Central memory CD8-positive, alpha-beta T cell (primary cell): ENCODE measurements around the gene SLC38A1.
"Not testable (repeated sequence)": the region's sequence is repeated elsewhere in the genome, so short reads cannot be mapped to it uniquely, and the experiment has no call there.

Experiments used
- ATAC-seq: fragments of 150-1000 bp; cut with Tn5 transposase; replicated peaks from 2 replicates; pipeline ENCODE4 v1.10.0; 2022; ENCODE audit warnings: mild to moderate bottlenecking, moderate FRiP score, moderate number of reproducible peaks; ENCODE audit not compliant: poor library complexity, severe bottlenecking; ENCODE audit errors: extremely low read depth
- DNase-seq, 2 donors: peaks; one replicate each; pipeline ENCODE4 v3.0.0; 2021; ENCODE audit warnings: low spot score in 2 of 2
- H3K27ac Mint-ChIP-seq: one replicate; pipeline ENCODE4 v1.8.0; 2022; ENCODE audit warnings: low read depth, mild to moderate bottlenecking, moderate library complexity, mixed read lengths
- H3K27me3 Mint-ChIP-seq: one replicate; pipeline ENCODE4 v1.8.0; 2022; ENCODE audit warnings: mixed read lengths
- H3K36me3 Mint-ChIP-seq: one replicate; pipeline ENCODE4 v1.8.0; 2022; ENCODE audit warnings: mild to moderate bottlenecking, moderate library complexity, mixed read lengths; ENCODE audit not compliant: insufficient read depth
- H3K4me1 Mint-ChIP-seq: one replicate; pipeline ENCODE4 v1.8.0; 2022; ENCODE audit warnings: mixed read lengths
- H3K4me3 Mint-ChIP-seq: one replicate; pipeline ENCODE4 v1.8.0; 2022; ENCODE audit warnings: mild to moderate bottlenecking, moderate library complexity, mixed read lengths
- H3K9me3 Mint-ChIP-seq: one replicate; pipeline ENCODE4 v1.8.0; 2022; ENCODE audit warnings: mixed read lengths

The SLC38A1 gene

GRCh38 chr12:46268583-46269428 is at the start of gene SLC38A1:
SLC38A1 (minus strand) TSS chr12:46269043; CDS start chr12:46239800, 29,243 bp downstream.
- Mint-ChIP-seq H3K9me3 (no peaks in the 10 kb centered on the region), H3K27me3 (no peaks in the 10 kb centered on the region), H3K27ac (no peak within 1 kb of the TSS), H3K4me1 (peaks cover 11% of the 10 kb centered on the region), H3K4me3 (no peak within 1 kb of the TSS), H3K36me3 (peaks cover 10% of the 10 kb centered on the region)
- ATAC-seq (peak; percentile 69), DNase-seq (peak; percentile 71 to 86)

- Mint-ChIP-seq H3K4me1 (no peaks in the 10 kb centered on the region), H3K36me3 (no peaks in the 10 kb centered on the region), H3K9me3 (no peaks in the 10 kb centered on the region), H3K27me3 (peaks cover 39% of the 10 kb centered on the region), H3K27ac (no peak overlapping the region), H3K4me3 (no peak overlapping the region)
- no peak for ATAC-seq
- DNase-seq = no peak
Observed at GRCh38 chr12:46318037-46318436, 49.2 kb upstream of the SLC38A1 start.

- Mint-ChIP-seq H3K4me3 (no peak overlapping the region), H3K27ac (no peak overlapping the region), H3K27me3 (no peaks in the 10 kb centered on the region), H3K36me3 (peaks cover 1% of the 10 kb centered on the region), H3K9me3 (peaks cover 4% of the 10 kb centered on the region), H3K4me1 (no peaks in the 10 kb centered on the region)
- ATAC-seq (no peak), DNase-seq (no peak)
Observed at GRCh38 chr12:46304070-46304469, 35.2 kb upstream of the SLC38A1 start.

GRCh38 chr12:46303039-46303666 is 34.3 kb upstream of the SLC38A1 start:
- ATAC-seq = peak; percentile 65
- Mint-ChIP-seq H3K4me1 (no peaks in the 10 kb centered on the region), H3K36me3 (peaks cover 1% of the 10 kb centered on the region), H3K27me3 (no peaks in the 10 kb centered on the region), H3K4me3 (no peak overlapping the region), H3K9me3 (peaks cover under 1% of the 10 kb centered on the region), H3K27ac (no peak overlapping the region)
- DNase-seq = peak in 1 of 2 donors; percentile 17

GRCh38 chr12:46300910-46301309 is 32.1 kb upstream of the SLC38A1 start:
- Mint-ChIP-seq H3K27me3 (no peaks in the 10 kb centered on the region), H3K9me3 (no peaks in the 10 kb centered on the region), H3K36me3 (peaks cover 1% of the 10 kb centered on the region), H3K4me3 (no peak overlapping the region), H3K4me1 (no peaks in the 10 kb centered on the region), H3K27ac (no peak overlapping the region)
- DNase-seq (no peak), ATAC-seq (no peak)

GRCh38 chr12:46299851-46300250 is 31.0 kb upstream of the SLC38A1 start:
- peaks cover 1% of the 10 kb centered on the region for H3K36me3 Mint-ChIP-seq
- DNase-seq = no peak
- no peaks in the 10 kb centered on the region for H3K4me1 Mint-ChIP-seq
- no peak overlapping the region for H3K4me3 Mint-ChIP-seq
- H3K27me3 Mint-ChIP-seq = no peaks in the 10 kb centered on the region
- no peaks in the 10 kb centered on the region for H3K9me3 Mint-ChIP-seq
- no peak for ATAC-seq
- H3K27ac Mint-ChIP-seq = no peak overlapping the region

GRCh38 chr12:46298261-46298660 is 29.4 kb upstream of the SLC38A1 start:
- Mint-ChIP-seq H3K36me3 (no peaks in the 10 kb centered on the region), H3K27me3 (no peaks in the 10 kb centered on the region), H3K9me3 (no peaks in the 10 kb centered on the region), H3K4me3 (no peak overlapping the region), H3K27ac (no peak overlapping the region), H3K4me1 (no peaks in the 10 kb centered on the region)
- ATAC-seq (no peak), DNase-seq (no peak)

- no peak overlapping the region for H3K4me3 Mint-ChIP-seq
- no peaks in the 10 kb centered on the region for H3K36me3 Mint-ChIP-seq
- ATAC-seq = no peak
- no peaks in the 10 kb centered on the region for H3K4me1 Mint-ChIP-seq
- no peak overlapping the region for H3K27ac Mint-ChIP-seq
- no peak for DNase-seq
- H3K9me3 Mint-ChIP-seq = no peaks in the 10 kb centered on the region
- H3K27me3 Mint-ChIP-seq = no peaks in the 10 kb centered on the region
Observed at GRCh38 chr12:46296822-46297221, 28.0 kb upstream of the SLC38A1 start.

- H3K27ac Mint-ChIP-seq = no peak overlapping the region
- no peak overlapping the region for H3K4me3 Mint-ChIP-seq
- no peaks in the 10 kb centered on the region for H3K27me3 Mint-ChIP-seq
- no peaks in the 10 kb centered on the region for H3K4me1 Mint-ChIP-seq
- peaks cover 2% of the 10 kb centered on the region for H3K36me3 Mint-ChIP-seq
- DNase-seq (no peak), ATAC-seq (no peak)
- no peaks in the 10 kb centered on the region for H3K9me3 Mint-ChIP-seq
Observed at GRCh38 chr12:46292754-46293402, 24.0 kb upstream of the SLC38A1 start.

- H3K4me3 Mint-ChIP-seq, H3K36me3 Mint-ChIP-seq, H3K9me3 Mint-ChIP-seq, DNase-seq, H3K27ac Mint-ChIP-seq, H3K4me1 Mint-ChIP-seq, H3K27me3 Mint-ChIP-seq, ATAC-seq: not testable (repeated sequence)
Observed at GRCh38 chr12:46291953-46292352, 23.1 kb upstream of the SLC38A1 start.

GRCh38 chr12:46285177-46285576 is 16.3 kb upstream of the SLC38A1 start:
- not testable (repeated sequence) for H3K4me3 Mint-ChIP-seq, ATAC-seq, H3K36me3 Mint-ChIP-seq, H3K27me3 Mint-ChIP-seq, DNase-seq, H3K27ac Mint-ChIP-seq, H3K4me1 Mint-ChIP-seq
- H3K9me3 Mint-ChIP-seq = peaks cover 34% of the 10 kb centered on the region

GRCh38 chr12:46282829-46283228 is 14.0 kb upstream of the SLC38A1 start:
- ATAC-seq (no peak), DNase-seq (no peak)
- Mint-ChIP-seq H3K36me3 (no peaks in the 10 kb centered on the region), H3K9me3 (peaks cover 34% of the 10 kb centered on the region), H3K4me1 (no peaks in the 10 kb centered on the region), H3K27me3 (peaks cover 9% of the 10 kb centered on the region), H3K4me3 (no peak overlapping the region), H3K27ac (no peak overlapping the region)

GRCh38 chr12:46276756-46277155 is 7.9 kb upstream of the SLC38A1 start:
- H3K4me1 Mint-ChIP-seq = no peaks in the 10 kb centered on the region
- no peak for DNase-seq
- H3K27me3 Mint-ChIP-seq = no peaks in the 10 kb centered on the region
- H3K9me3 Mint-ChIP-seq = no peaks in the 10 kb centered on the region
- no peak overlapping the region for H3K4me3 Mint-ChIP-seq
- ATAC-seq = no peak
- no peak overlapping the region for H3K27ac Mint-ChIP-seq
- peaks cover 7% of the 10 kb centered on the region for H3K36me3 Mint-ChIP-seq
